Gastrocnemius medialis (tissue), 4 donors: ENCODE measurements around the gene CAND2.

Experiments used
- CTCF ChIP-seq, 5 experiments: fragments of 450-650 bp in 3 of 5; fragments of 200-600 bp in 2 of 5; sonication (generic) in 2 of 5; IDR thresholded peaks in 4 of 5; conservative IDR thresholded peaks in 1 of 5; 1 replicate in 4 of 5; 2 replicates in 1 of 5; pipeline ENCODE4 v1.5.1; 2016 to 2019; ENCODE audit warnings: antibody characterized with exemption in 5 of 5, mild to moderate bottlenecking in 3 of 5, moderate library complexity in 3 of 5
- POLR2A ChIP-seq, 2 donors: fragments of 450-650 bp; IDR thresholded peaks; one replicate each; pipeline ENCODE4 v1.6.1; 2017; ENCODE audit warnings: antibody characterized with exemption in 2 of 2, mild to moderate bottlenecking in 2 of 2, moderate library complexity in 2 of 2

GRCh38 chr3:12818273-12818672 is 21.8 kb downstream of the CAND2 start:
- TF ChIP-seq CTCF (IDR thresholded peaks at IDR 0.05 in 4 of 5, conservative IDR thresholded peaks at IDR 0.05 in 1 of 5) (no peak), POLR2A (IDR thresholded peaks at IDR 0.05) (no peak)
